ENCODE data around the gene DDX52. TPM values are rescaled to one million over a fixed set of nuclear protein-coding genes. Genes with fewer than 3 reads are reported as not detected.

Gene DDX52
- polyA plus RNA-seq, 1 donor, result 51.9 TPM

DNA sequence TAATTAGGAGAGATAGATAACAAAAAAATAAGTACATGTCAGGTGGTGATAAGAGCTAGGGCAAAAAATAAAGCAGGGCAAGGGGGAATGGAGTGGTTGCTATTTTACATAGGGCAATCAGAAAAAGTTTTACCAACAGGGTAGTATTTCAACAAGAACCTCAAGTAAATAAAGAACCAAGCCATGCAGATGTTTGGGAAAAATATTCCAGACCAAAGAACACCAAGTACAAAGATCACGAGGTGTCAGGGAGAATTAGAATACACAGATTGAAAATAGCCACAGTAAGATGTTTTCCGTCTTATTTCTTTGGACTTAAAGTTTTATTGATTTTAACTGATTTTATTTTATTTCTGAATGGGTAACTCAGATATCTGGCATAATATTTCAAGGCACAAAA, 45.1 kb downstream of the DDX52 start:
- no peak for DNase-seq

- DNase-seq, result no peak
Observed at GRCh38 chr17:37592291-37592690, 51.0 kb downstream of the DDX52 start.

DNA sequence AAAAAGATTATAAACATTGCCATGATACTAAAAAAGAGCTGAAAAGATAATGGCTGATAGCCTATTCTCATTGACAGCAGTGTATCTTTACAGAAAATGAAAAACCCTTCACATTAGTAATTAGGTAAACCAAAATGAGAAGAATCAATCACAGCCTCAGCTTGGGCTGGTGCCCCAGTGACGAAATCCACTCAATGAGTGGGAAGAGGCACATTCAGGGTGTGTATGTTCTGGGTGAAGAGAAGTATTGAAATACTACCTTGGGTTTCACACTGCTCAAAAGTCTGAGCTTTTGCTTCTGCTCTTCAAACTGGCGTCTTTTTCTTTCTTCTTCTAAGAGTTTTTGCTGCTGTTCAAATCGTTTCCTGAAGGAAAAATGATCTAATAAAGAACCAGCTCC, 58.2 kb downstream of the DDX52 start:
- no peak for DNase-seq

- no peak for DNase-seq
Observed at GRCh38 chr17:37576281-37576680, 67.0 kb downstream of the DDX52 start.

- no peak for DNase-seq
Observed at GRCh38 chr17:37574427-37574826, 68.8 kb downstream of the DDX52 start.

GRCh38 chr17:37571674-37572073, 71.6 kb downstream of the DDX52 start:
- no peak for DNase-seq

- peak; percentile 11 for DNase-seq
Observed at GRCh38 chr17:37570527-37571093, 72.6 kb downstream of the DDX52 start.

DNA sequence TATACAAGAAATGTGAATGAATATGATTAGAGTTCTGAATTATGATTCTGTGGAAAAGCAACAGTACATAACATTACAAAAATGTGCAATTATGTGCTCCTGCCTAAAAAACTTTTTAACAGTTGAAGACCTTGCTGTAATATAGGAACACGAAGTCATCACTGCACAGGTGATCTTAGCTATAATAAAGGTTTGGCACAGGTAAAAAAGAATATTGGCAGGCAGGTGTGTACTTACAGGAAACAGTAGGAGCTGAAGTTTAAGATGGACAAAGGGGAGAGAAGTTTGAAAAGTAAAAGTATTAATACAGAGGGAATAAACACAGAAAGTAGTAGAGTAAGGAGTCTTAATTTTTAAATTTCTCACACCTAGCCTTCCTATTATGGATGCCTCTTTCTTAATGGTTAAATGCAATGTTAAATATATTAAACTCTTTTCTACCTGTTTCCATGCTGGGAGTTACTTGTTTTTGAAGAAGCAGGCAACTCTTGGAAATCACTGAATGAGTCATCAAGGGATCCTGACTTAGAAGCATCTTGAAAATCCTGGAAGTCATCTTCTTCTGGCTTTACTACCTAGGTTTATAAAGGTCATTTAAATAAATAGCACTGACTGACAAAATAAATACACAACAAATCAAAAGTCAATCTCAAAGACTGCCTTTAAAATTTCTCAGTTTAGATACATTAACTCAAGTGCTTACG, 74.7 kb downstream of the DDX52 start:
- DNase-seq, result no peak

DNA sequence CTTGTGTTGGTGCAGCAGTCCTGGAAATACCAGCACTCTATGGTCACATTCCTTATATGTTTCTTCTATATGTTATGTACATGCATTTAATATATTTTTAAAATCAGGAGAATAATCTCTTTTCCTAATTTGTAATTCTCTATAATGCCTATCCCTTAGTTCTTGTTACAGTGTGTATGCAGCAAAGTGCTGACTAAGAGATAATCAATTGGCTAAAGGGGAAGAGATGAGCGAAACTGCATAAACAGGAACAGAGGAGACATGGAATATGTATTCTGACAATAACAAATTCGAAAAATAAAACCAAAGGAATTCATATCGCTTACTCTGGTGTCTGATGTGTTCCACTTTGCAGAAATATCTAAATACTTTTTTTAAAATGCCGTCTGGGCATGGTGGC, 75.7 kb downstream of the DDX52 start:
- DNase-seq, result no peak

GRCh38 chr17:37567137-37567536, 76.1 kb downstream of the DDX52 start:
- no peak for DNase-seq

DNA sequence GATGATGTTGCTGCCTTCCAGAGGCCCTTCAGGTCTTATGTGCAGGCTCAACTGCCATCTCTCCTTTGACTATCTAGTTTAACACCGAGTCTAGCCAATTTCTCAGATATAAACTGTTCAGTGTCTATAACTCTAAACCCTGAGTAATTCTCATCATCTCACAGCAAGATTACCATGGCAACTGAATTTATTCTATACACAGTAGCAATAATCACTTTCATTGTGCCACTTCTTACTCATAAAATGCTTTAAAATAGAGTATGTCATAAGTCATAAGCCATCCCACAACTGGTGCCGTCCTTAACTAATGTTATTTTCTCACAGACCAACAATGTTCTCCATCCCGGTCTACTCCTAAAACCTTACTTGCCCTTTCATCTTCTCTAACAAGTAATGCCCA, 79.0 kb downstream of the DDX52 start:
- no peak for DNase-seq

- no peak for DNase-seq
Observed at GRCh38 chr17:37562016-37562745, 81.1 kb downstream of the DDX52 start.

Other genes with a start within 250 kb of the DDX52 start
- 39.9 TPM for gene ACACA, start 236.6 kb downstream of the DDX52 start, polyA plus RNA-seq (ENCODE audit: insufficient read length)
- 28.9 TPM for gene TADA2A, start 236.6 kb downstream of the DDX52 start, polyA plus RNA-seq (ENCODE audit: insufficient read length)
- gene DUSP14, start 153.6 kb downstream of the DDX52 start, polyA plus RNA-seq (ENCODE audit: insufficient read length), result 13.4 TPM
- 47.4 TPM for gene SYNRG, start 34.0 kb downstream of the DDX52 start, polyA plus RNA-seq (ENCODE audit: insufficient read length)
- gene HNF1B, start 101.6 kb upstream of the DDX52 start, polyA plus RNA-seq (ENCODE audit: insufficient read length), result 114 TPM

Data from left kidney (tissue), 2 donors.